ENCODE results near the gene GSAP. TPM values are rescaled to one million over a fixed set of nuclear protein-coding genes. Genes with fewer than 3 reads are reported as not detected.

Gene GSAP
- total and polyA plus RNA-seq, 2 donors (not counting 1 experiment from before 2014, with no cell fraction given): 140 to 207 TPM

DNA sequence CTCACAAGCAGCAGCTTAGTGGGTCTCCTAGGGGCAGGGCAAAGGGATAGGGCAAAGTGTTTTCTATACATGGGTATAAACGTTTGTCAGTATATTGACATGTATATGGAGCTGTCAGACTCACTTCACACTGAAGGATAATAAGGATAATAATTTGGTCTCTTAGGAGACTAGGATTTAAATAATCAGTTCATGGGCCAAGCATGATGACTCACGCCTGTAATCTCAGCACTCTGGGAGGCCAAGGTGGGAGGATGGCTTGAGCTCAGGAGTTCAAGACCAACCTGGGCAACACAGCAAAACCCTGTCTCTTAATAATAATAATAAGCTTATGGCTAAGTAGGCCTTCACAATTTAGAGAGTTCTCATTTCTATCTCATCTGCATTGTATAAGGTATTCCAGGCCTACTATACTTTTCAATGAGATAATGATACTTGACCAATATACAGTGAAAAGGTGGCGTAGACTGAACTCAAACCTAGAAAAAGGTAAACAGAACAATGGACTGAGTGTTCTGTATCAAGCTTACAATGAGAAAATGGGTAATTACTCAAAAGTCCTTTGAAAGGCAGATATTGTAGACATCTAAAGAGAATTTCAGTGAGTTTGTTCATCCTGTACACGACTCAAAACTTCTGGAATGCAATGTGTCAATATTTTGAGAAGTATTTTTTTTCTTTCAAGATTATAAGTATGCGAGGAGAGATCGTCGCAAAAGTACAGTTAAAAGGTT lies 7.0 kb downstream of the GSAP start:
- Histone ChIP-seq H2AFZ (ENCODE audit: insufficient read depth, low read depth, low read length, poor library complexity, severe bottlenecking) (no peak overlapping the region), H3K4me3 (ENCODE audit: control extremely low read depth in 1 of 5, extremely low read depth in 1 of 5, insufficient read depth in 1 of 5, low read depth in 2 of 5, low read length in 4 of 5) (no peak overlapping the region), H4K20me1 (ENCODE audit: control insufficient read depth, insufficient read depth, low read length, poor library complexity, severe bottlenecking) (peaks cover 15% of the 10 kb centered on the region), H3K9me3 (ENCODE audit: control extremely low read depth in 1 of 3, control insufficient read depth in 2 of 3, insufficient read depth in 1 of 3, low read length in 2 of 3) (no peaks in the 10 kb centered on the region), H3K4me1 (ENCODE audit: control insufficient read depth in 2 of 2, insufficient read depth in 2 of 2, low read length in 2 of 2) (peaks cover 20 to 38% of the 10 kb centered on the region in 2 donors), H3K79me2 (ENCODE audit: control insufficient read depth, insufficient read depth, low read length) (peaks cover 80% of the 10 kb centered on the region), H3K9ac (ENCODE audit: low read length) (no peak overlapping the region), H3K36me3 (replicated peaks in 1 of 2; ENCODE audit: control extremely low read depth in 1 of 2, control insufficient read depth in 1 of 2, extremely low read depth in 1 of 2, insufficient read depth in 2 of 2, low read length in 1 of 2) (peaks cover 0 to 4% of the 10 kb centered on the region in 2 experiments), H3K27ac (ENCODE audit: low read length in 2 of 2) (no peak overlapping the region), H3K4me2 (replicated peaks; ENCODE audit: low read depth, low read length, poor library complexity, severe bottlenecking) (no peak overlapping the region), H3K27me3 (replicated peaks in 1 of 4; ENCODE audit: control extremely low read depth in 1 of 4, control insufficient read depth in 3 of 4, insufficient read depth in 4 of 4, low read length in 3 of 4) (no peaks in the 10 kb centered on the region)
- CTCF ChIA-PET: interaction anchor here (0.9 to 1.4 kb wide), 2 partner anchors 12 to 40 kb away, joined by 3 read pairs; no protein-coding TSS in a partner anchor
- Mint-ChIP-seq H3K27ac (peak overlapping the region; percentile 11), H3K4me1 (peaks cover 57% of the 10 kb centered on the region), H3K9me3 (ENCODE audit: insufficient read depth) (no peaks in the 10 kb centered on the region), H3K27me3 (no peaks in the 10 kb centered on the region), H3K4me3 (no peak overlapping the region)
- DNase-seq: no peak
- no peak for TF ChIP-seq CTCF (IDR thresholded peaks at IDR 0.05)
- no peak for TF ChIP-seq EZH2 (IDR thresholded peaks at IDR 0.05; ENCODE audit: borderline replicate concordance, insufficient read depth, low read depth, low read length, poor library complexity, severe bottlenecking)
- intact Hi-C loops (cut with micrococcal nuclease): no loop called here
- no peak for ATAC-seq (ENCODE audit: low read depth)
- WGBS (ENCODE audit: insufficient coverage): no CpG with 5 or more reads among the region's 7 CpGs
- POLR2A ChIA-PET: interaction anchor here (0.7 kb wide), 1 partner anchor 10 kb away, joined by 9 read pairs; no protein-coding TSS in a partner anchor

DNA sequence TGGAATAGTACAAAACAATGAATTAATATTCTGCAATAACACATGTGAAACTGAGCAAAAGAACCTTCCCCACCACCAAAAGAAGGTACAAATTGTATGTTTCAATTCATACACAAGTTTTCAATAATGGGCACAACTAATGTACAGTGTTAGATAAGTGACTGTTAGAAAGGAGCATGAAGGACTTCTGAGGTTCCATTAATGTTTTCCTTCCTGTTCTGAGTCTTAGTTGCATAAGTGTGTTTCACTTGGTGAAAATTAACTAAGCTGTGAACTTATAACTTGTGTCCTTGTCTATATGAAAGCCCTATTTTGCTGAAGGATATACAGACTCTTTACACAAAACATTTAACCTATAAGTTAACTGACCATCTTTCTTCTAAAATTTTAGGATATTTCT lies 8.2 kb downstream of the GSAP start:
- no peak overlapping the region for H3K4me3 Mint-ChIP-seq
- intact Hi-C loops (cut with micrococcal nuclease): no loop called here
- Histone ChIP-seq H3K4me2 (replicated peaks; ENCODE audit: low read depth, low read length, poor library complexity, severe bottlenecking) (no peak overlapping the region), H3K4me1 (ENCODE audit: control insufficient read depth in 2 of 2, insufficient read depth in 2 of 2, low read length in 2 of 2) (peaks cover 8 to 26% of the 10 kb centered on the region in 2 donors), H3K36me3 (replicated peaks in 1 of 2; ENCODE audit: control extremely low read depth in 1 of 2, control insufficient read depth in 1 of 2, extremely low read depth in 1 of 2, insufficient read depth in 2 of 2, low read length in 1 of 2) (peaks cover 1 to 10% of the 10 kb centered on the region in 2 experiments), H3K9ac (ENCODE audit: low read length) (no peak overlapping the region), H3K4me3 (ENCODE audit: control extremely low read depth in 1 of 5, extremely low read depth in 1 of 5, insufficient read depth in 1 of 5, low read depth in 2 of 5, low read length in 4 of 5) (no peak overlapping the region), H3K79me2 (ENCODE audit: control insufficient read depth, insufficient read depth, low read length) (peaks cover 71% of the 10 kb centered on the region), H3K9me3 (ENCODE audit: control extremely low read depth in 1 of 3, control insufficient read depth in 2 of 3, insufficient read depth in 1 of 3, low read length in 2 of 3) (no peaks in the 10 kb centered on the region), H2AFZ (ENCODE audit: insufficient read depth, low read depth, low read length, poor library complexity, severe bottlenecking) (no peak overlapping the region), H3K27ac (ENCODE audit: low read length in 2 of 2) (no peak overlapping the region), H3K27me3 (replicated peaks in 1 of 4; ENCODE audit: control extremely low read depth in 1 of 4, control insufficient read depth in 3 of 4, insufficient read depth in 4 of 4, low read length in 3 of 4) (no peaks in the 10 kb centered on the region), H4K20me1 (ENCODE audit: control insufficient read depth, insufficient read depth, low read length, poor library complexity, severe bottlenecking) (peaks cover 15% of the 10 kb centered on the region)
- H3K4me1 Mint-ChIP-seq: peaks cover 49% of the 10 kb centered on the region
- no peak for ATAC-seq (ENCODE audit: low read depth)
- no peak for DNase-seq
- CTCF ChIA-PET: no interaction called here
- H3K27ac Mint-ChIP-seq: no peak overlapping the region
- POLR2A ChIA-PET: interaction anchor here (0.7 kb wide), 1 partner anchor 97 kb away, joined by 9 read pairs; no protein-coding TSS in a partner anchor
- no peaks in the 10 kb centered on the region for H3K27me3 Mint-ChIP-seq
- no peaks in the 10 kb centered on the region for H3K9me3 Mint-ChIP-seq (ENCODE audit: insufficient read depth)
- no peak for TF ChIP-seq CTCF (IDR thresholded peaks at IDR 0.05)
- no peak for TF ChIP-seq EZH2 (IDR thresholded peaks at IDR 0.05; ENCODE audit: borderline replicate concordance, insufficient read depth, low read depth, low read length, poor library complexity, severe bottlenecking)

All from B cell (primary cell).